ENCODE measurements around the gene CXCR1.
"Not testable (repeated sequence)": the region's sequence is repeated elsewhere in the genome, so short reads cannot be mapped to it uniquely, and the experiment has no call there.

CXCR1 gene

GRCh38 chr2:218155953-218156479, 10.7 kb downstream of the CXCR1 start:
- DNase-seq = no peak

DNA sequence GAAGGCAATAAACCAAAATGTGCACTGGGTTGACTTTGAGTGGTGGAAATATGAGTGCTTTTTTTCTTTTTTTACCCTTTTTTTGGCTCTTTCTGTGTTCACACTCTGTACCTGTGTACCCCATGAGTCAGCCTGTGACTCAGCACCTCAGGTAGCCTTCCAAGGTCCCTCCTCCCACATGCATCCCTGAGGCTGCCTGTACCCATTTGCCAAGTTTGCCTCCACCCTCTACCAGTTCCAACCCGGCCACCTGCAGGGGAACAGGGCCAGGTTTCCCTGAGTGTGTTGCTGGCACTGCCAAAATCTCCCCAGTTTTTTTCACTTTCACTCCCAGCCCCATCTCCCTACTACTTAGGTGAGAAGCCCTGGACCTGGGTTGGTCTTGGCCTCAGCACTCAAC, 14.0 kb downstream of the CXCR1 start:
- DNase-seq = no peak

- no peak for DNase-seq
Measured at GRCh38 chr2:218152172-218152571, 14.6 kb downstream of the CXCR1 start.

DNA sequence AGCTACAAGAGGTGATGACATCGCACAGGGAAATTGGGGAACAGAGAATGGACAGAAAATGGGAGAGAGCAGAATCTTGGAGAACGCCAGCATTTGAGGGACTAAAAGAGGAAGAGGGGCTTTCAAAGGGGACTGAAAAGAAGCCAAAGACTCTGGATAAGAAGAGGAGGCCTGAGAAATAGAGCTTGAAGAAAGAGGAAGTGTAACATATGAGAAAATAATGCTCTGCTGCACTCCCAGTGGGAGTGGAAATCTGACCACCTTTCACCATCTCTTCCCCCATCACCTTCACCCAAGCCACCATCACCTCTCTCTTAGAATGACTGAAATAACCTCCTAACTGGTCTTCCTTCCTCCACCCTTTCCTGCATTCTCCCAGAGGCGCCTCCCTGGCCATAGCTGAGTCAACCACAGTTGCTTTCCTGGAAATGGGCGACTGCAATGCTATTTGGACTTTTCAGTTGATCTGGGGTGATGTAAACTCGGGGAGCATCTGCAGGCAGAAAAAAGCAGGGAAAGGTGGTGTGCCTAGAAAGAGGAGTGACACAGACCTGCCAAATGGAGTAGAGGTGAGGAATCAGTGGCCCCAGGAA, 16.8 kb downstream of the CXCR1 start:
- no peak for DNase-seq

- no peak for DNase-seq
Measured at GRCh38 chr2:218149098-218149497, 17.7 kb downstream of the CXCR1 start.

GRCh38 chr2:218146056-218146455, 20.7 kb downstream of the CXCR1 start:
- DNase-seq = no peak

- no peak for DNase-seq
Measured at GRCh38 chr2:218145124-218145523, 21.6 kb downstream of the CXCR1 start.

GRCh38 chr2:218138047-218138446, 28.7 kb downstream of the CXCR1 start:
- no peak for DNase-seq

- no peak for DNase-seq
Measured at GRCh38 chr2:218137514-218137913, 29.2 kb downstream of the CXCR1 start.

- DNase-seq = no peak
Measured at GRCh38 chr2:218130822-218131221, 35.9 kb downstream of the CXCR1 start.

DNA sequence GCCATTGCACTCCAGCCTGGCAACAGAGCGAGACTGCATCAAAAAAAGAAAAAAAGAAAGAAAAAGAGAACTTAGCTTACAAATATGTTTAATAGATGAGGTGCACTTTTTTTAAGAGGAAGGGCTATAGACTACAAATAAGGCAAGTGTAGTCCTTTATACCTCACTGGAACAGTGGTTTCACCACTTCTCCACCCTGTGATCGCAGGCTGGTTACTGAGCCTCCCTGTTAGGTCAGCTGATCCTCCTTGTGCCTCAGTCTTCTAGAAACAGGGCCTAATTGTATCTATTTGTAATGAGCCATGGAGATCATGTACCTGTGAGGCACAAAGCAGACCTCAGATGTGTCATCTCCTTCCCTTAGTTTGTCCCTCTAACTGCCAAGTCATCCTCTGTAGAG, 36.4 kb downstream of the CXCR1 start:
- no peak for DNase-seq

DNA sequence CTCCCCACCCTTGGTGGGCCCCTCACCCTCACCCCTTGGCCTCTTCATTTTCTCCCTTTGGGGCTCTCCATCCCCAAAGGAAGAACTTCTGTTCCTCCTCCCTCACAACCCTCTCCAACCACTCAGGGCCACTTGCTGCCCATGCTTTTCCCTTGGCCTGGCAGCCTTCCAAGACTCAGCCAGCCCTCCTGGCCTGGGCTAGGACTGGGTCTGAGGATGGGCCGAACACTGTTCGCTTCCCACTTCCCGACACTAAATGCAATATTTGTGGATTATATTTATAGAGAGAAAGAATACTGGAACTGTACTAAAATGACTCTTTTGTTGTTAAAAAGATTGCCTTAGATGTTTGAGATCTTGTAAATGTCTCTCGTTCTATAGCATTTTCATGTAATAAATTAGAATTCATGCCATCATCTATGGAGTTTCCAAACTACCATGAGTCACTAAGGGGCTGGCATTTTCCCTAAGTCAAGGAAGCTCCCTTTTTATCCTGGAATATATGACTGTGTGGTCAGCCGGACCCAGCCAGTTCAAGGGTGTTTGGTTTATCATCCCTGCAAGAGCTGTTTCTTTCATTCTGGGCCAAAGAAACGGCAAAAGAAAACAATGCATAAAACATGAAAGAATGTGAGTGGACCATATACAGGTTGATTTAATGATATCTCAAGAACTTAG, 37.2 kb downstream of the CXCR1 start:
- DNase-seq = no peak

DNA sequence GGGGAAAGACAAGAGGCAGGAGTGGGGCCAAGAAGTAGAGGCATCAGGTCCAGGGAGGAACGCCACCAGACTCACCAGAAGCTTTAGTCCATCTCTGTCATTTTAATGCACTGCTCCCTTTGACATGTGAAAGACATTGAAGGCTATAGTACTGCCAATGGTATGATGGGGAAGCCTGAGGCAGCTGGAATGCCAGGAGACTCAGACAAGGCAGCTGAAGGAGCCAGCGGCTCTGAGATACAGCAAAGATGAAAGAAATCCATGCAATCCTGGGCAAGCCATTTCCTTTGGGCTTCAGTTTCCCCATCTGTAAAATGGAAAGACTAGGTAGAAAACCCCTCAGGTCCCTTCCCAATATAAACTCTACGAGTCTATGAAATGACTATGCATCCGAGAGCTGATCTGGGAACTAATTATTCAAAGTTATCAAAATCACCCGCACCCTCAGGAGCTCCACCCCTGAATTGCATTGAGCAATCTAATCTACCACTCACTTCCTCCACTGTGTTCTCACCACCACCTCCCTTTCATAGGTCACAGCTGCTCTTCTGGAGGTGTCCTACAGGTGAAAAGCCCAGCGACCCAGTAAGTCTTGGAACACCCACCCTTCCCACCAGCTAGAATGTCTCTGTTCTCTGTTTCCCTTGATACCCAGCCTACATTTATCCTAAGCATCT, 37.8 kb downstream of the CXCR1 start:
- no peak for DNase-seq

- no peak for DNase-seq
Measured at GRCh38 chr2:218127929-218128455, 38.8 kb downstream of the CXCR1 start.

DNA sequence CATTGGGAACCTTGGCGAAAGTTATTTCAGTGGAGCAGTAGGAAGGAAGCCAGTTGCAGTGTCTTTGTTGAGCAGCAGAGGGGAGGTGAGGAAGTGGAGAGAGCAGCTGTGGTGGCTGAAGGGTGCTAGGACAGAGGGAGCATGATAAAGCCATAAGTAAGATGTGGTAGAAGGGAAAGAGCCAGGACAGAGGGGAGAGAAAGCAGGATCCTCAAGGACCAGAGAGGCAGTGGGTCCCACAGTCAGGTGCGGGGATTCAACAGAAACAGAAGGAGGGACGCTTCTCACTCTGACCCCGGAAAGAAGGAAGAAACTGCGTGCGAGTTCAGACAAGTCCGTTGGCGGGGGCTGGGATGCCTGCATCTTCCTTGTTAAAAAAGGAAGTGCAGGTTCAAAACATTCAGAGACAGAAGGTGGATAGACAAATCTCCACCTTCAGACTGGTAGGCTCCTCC, 41.1 kb downstream of the CXCR1 start, which contains the start of gene CXCR2:
Gene CXCR2 (plus strand): TSS at position 403 of the 455 bp plus-strand sequence. CDS start 8,774 bp downstream, outside the sequence.
- no peak for DNase-seq

- DNase-seq = no peak
Measured at GRCh38 chr2:218125095-218125494, 41.7 kb downstream of the CXCR1 start.

DNA sequence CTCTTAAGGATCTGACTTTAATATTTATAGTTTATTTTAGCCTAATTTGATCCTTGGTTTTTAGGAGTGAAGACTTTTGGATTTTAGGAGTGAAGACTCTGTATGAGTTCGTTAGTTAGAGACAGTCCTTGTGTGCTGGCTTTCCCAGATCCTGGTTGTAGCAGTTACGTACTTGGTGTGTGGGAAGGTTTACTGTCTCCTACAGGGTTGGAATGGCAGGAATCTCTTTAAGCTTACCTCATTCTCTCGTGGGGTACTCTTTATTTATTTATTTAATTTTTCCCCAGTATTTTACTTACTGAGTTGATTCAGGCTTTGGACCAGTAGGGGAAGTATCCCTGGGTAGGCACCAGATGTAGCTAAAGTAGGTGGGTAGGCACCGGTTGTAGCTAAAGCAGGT, 42.8 kb downstream of the CXCR1 start:
- DNase-seq = no peak

- DNase-seq = not testable (repeated sequence)
Measured at GRCh38 chr2:218122286-218122685, 44.5 kb downstream of the CXCR1 start.

- not testable (repeated sequence) for DNase-seq
Measured at GRCh38 chr2:218121789-218122188, 45.0 kb downstream of the CXCR1 start.
